H9 (cell line): ENCODE data around the gene TSPAN33. TPM values are rescaled to one million over a fixed set of nuclear protein-coding genes. Genes with fewer than 3 reads are reported as not detected.
"Not testable (repeated sequence)": the region's sequence is repeated elsewhere in the genome, so short reads cannot be mapped to it uniquely, and the experiment has no call there.

ENCODE experiments used
- DNase-seq: peaks from one replicate; pipeline ENCODE4 v3.0.0-alpha.2; 2017
- H2AFZ ChIP-seq: one replicate; pipeline ENCODE4 v1.6.1; 2013; ENCODE audit warnings: mild to moderate bottlenecking, low read length, control low read depth, moderate library complexity
- H2AK5ac ChIP-seq: 2 replicates; pipeline ENCODE4 v1.6.1; 2013; ENCODE audit warnings: low read length, control low read depth, mixed read lengths; ENCODE audit not compliant: insufficient read length
- H2BK120ac ChIP-seq: one replicate; pipeline ENCODE4 v1.6.1; 2013; ENCODE audit warnings: low read depth, mild to moderate bottlenecking, low read length, control low read depth, inconsistent platforms; ENCODE audit not compliant: poor library complexity, severe bottlenecking
- H2BK12ac ChIP-seq: 2 replicates; pipeline ENCODE4 v1.6.1; 2013; ENCODE audit warnings: low read length, control low read depth, mixed read lengths, low read depth; ENCODE audit not compliant: insufficient read length
- H2BK15ac ChIP-seq: 2 replicates; pipeline ENCODE4 v1.6.1; 2013; ENCODE audit warnings: low read depth, low read length, control low read depth
- H2BK20ac ChIP-seq: one replicate; pipeline ENCODE4 v1.6.1; 2013; ENCODE audit warnings: low read depth, mild to moderate bottlenecking, low read length, control low read depth, inconsistent platforms; ENCODE audit not compliant: poor library complexity, severe bottlenecking
- H2BK5ac ChIP-seq: 2 replicates; pipeline ENCODE4 v1.6.1; 2013; ENCODE audit warnings: low read length, control low read depth, mixed read lengths; ENCODE audit not compliant: insufficient read length
- H3K14ac ChIP-seq: 2 replicates; pipeline ENCODE4 v1.6.1; 2013; ENCODE audit warnings: low read length, control low read depth; ENCODE audit not compliant: insufficient read depth
- H3K18ac ChIP-seq: 2 replicates; pipeline ENCODE4 v1.6.1; 2013; ENCODE audit warnings: low read depth, mild to moderate bottlenecking, mixed read lengths, low read length, control low read depth; ENCODE audit not compliant: insufficient read length
- H3K23ac ChIP-seq: 2 replicates; pipeline ENCODE4 v1.6.1; 2013; ENCODE audit warnings: low read length, control low read depth, mixed read lengths, low read depth; ENCODE audit not compliant: insufficient read length
- H3K23me2 ChIP-seq: 2 replicates; pipeline ENCODE4 v1.6.1; 2013; ENCODE audit warnings: low read depth, mild to moderate bottlenecking, mixed read lengths, low read length, control low read depth; ENCODE audit not compliant: insufficient read length, poor library complexity, severe bottlenecking
- H3K27ac ChIP-seq: 2 replicates; pipeline ENCODE4 v1.5.1; 2013; ENCODE audit warnings: low read length, control low read depth, mixed read lengths, low read depth; ENCODE audit not compliant: insufficient read length
- H3K27me3 ChIP-seq: 2 replicates; pipeline ENCODE4 v1.6.1; 2013; ENCODE audit warnings: low read length, control low read depth, inconsistent platforms; ENCODE audit not compliant: insufficient read depth
- H3K4ac ChIP-seq: 2 replicates; pipeline ENCODE4 v1.6.1; 2013; ENCODE audit warnings: low read depth, mild to moderate bottlenecking, control low read depth, inconsistent platforms, low read length, moderate library complexity
- H3K4me1 ChIP-seq: 2 replicates; pipeline ENCODE4 v1.6.1; 2013; ENCODE audit warnings: low read length, control low read depth, inconsistent platforms; ENCODE audit not compliant: insufficient read depth
- H3K4me2 ChIP-seq: 2 replicates; pipeline ENCODE4 v1.6.1; 2013; ENCODE audit warnings: low read length, control low read depth, mixed read lengths; ENCODE audit not compliant: insufficient read length, insufficient read depth
- H3K56ac ChIP-seq: 2 replicates; pipeline ENCODE4 v1.6.1; 2013; ENCODE audit warnings: low read depth, mild to moderate bottlenecking, mixed read lengths, low read length, control low read depth; ENCODE audit not compliant: insufficient read length
- H3K79me1 ChIP-seq: 2 replicates; pipeline ENCODE4 v1.6.1; 2013; ENCODE audit warnings: low read depth, mild to moderate bottlenecking, moderate library complexity, low read length, control low read depth, inconsistent platforms; ENCODE audit not compliant: insufficient read depth, poor library complexity, severe bottlenecking
- H3K79me2 ChIP-seq: 2 replicates; pipeline ENCODE4 v1.6.1; 2013; ENCODE audit warnings: low read length, control low read depth, inconsistent platforms; ENCODE audit not compliant: insufficient read depth
- H3K9ac ChIP-seq: 2 replicates; pipeline ENCODE4 v1.6.1; 2013; ENCODE audit warnings: low read length, control low read depth, mixed read lengths; ENCODE audit not compliant: insufficient read length; ENCODE audit errors: extremely low read depth
- H3K9me3 ChIP-seq: one replicate; pipeline ENCODE4 v1.6.1; 2013; ENCODE audit warnings: low read depth, low read length, inconsistent platforms; ENCODE audit not compliant: control insufficient read depth
- H3T11ph ChIP-seq: one replicate; pipeline ENCODE4 v1.6.1; 2013; ENCODE audit warnings: mild to moderate bottlenecking, low read length, control low read depth, inconsistent platforms
- H4K20me1 ChIP-seq: one replicate; pipeline ENCODE4 v1.6.1; 2013; ENCODE audit not compliant: control insufficient read depth, insufficient read length, insufficient read depth
- H4K5ac ChIP-seq: 2 replicates; pipeline ENCODE4 v1.6.1; 2013; ENCODE audit warnings: low read depth, mild to moderate bottlenecking, mixed read lengths, low read length, control low read depth; ENCODE audit not compliant: insufficient read length
- H4K8ac ChIP-seq: replicated peaks from 2 replicates; pipeline ENCODE4 v1.6.1; 2013; ENCODE audit warnings: low read length, control low read depth, mixed read lengths, low read depth; ENCODE audit not compliant: insufficient read length
- H4K91ac ChIP-seq: 2 replicates; pipeline ENCODE4 v1.6.1; 2013; ENCODE audit warnings: low read depth, mild to moderate bottlenecking, moderate library complexity, mixed read lengths, low read length, control low read depth; ENCODE audit not compliant: insufficient read length
- H3K27ac Mint-ChIP-seq, 3 experiments: 2 replicates in 2 of 3; 3 replicates in 1 of 3; pipeline ENCODE4 v1.8.0; 2020 to 2021; ENCODE audit warnings: mixed read lengths in 3 of 3, mild to moderate bottlenecking in 1 of 3, moderate library complexity in 1 of 3
- H3K27me3 Mint-ChIP-seq: 2 replicates; pipeline ENCODE4 v1.8.0; 2021; ENCODE audit warnings: low read depth, mild to moderate bottlenecking, moderate library complexity, mixed read lengths
- H3K36me3 Mint-ChIP-seq, 3 experiments: 2 replicates in 2 of 3; 3 replicates in 1 of 3; pipeline ENCODE4 v1.8.0; 2020 to 2021; ENCODE audit warnings: low read depth in 3 of 3, mixed read lengths in 3 of 3; ENCODE audit not compliant: insufficient read depth in 1 of 3
- H3K4me1 Mint-ChIP-seq, 2 experiments: 2 replicates each; pipeline ENCODE4 v1.8.0; 2020; ENCODE audit warnings: mixed read lengths in 2 of 2
- H3K4me3 Mint-ChIP-seq, 2 experiments: 2 replicates in 1 of 2; 3 replicates in 1 of 2; pipeline ENCODE4 v1.8.0; 2020 to 2021; ENCODE audit warnings: mild to moderate bottlenecking in 2 of 2, mixed read lengths in 2 of 2, moderate library complexity in 1 of 2
- H3K9me3 Mint-ChIP-seq, 2 experiments: 2 replicates in 1 of 2; 3 replicates in 1 of 2; pipeline ENCODE4 v1.8.0; 2020; ENCODE audit warnings: mild to moderate bottlenecking in 2 of 2, mixed read lengths in 2 of 2, moderate library complexity in 1 of 2
- WGBS: extraction: QIAGEN DNeasy Blood & Tissue Kit; methylation state at CpG from one replicate; pipeline ENCODE4 v1.1.7; 2013; ENCODE audit warnings: missing lambda C conversion rate, low lambda C conversion rate, mixed read lengths; ENCODE audit not compliant: insufficient read length; ENCODE audit errors: extremely low coverage; 5-methylcytosine and 5-hydroxymethylcytosine counted together
- total RNA-seq: library from RNA; stranded (reverse); gene quantifications from 2 replicates; pipeline ENCODE4 v1.2.1, GENCODE V29; 2021

TSPAN33 gene
- total RNA-seq, 1 experiment from 2014 or later, result 34.7 TPM

GRCh38 chr7:129216101-129216715, 71.7 kb downstream of the TSPAN33 start:
- not testable (repeated sequence) for H3K9ac ChIP-seq, H3K56ac ChIP-seq, H3K9me3 ChIP-seq, H3K4ac ChIP-seq, H3K18ac ChIP-seq, H3K4me3 Mint-ChIP-seq, H3K14ac ChIP-seq, H3K4me2 ChIP-seq, H4K20me1 ChIP-seq, H2BK15ac ChIP-seq, H3K27ac ChIP-seq, DNase-seq, H2AK5ac ChIP-seq, H4K5ac ChIP-seq, H3K4me1 Mint-ChIP-seq, H3K79me1 ChIP-seq, H2BK120ac ChIP-seq, H4K8ac ChIP-seq, H3T11ph ChIP-seq, H2AFZ ChIP-seq, H4K91ac ChIP-seq, H3K27me3 ChIP-seq, H3K23ac ChIP-seq, H2BK20ac ChIP-seq, H2BK12ac ChIP-seq, H3K79me2 ChIP-seq, H3K27me3 Mint-ChIP-seq, H2BK5ac ChIP-seq, H3K4me1 ChIP-seq, H3K23me2 ChIP-seq
- peak overlapping the region in 1 of 3 experiments; percentile 52; a peak in 1 of 7 replicates for H3K27ac Mint-ChIP-seq
- H3K9me3 Mint-ChIP-seq, result peaks cover 22 to 27% of the 10 kb centered on the region in 2 experiments
- WGBS, result no CpG with 5 or more reads among the region's 34 CpGs
- H3K36me3 Mint-ChIP-seq, result peaks cover 23 to 39% (median 36%) of the 10 kb centered on the region in 3 experiments

GRCh38 chr7:129216821-129217416, 72.4 kb downstream of the TSPAN33 start:
- not testable (repeated sequence) for H4K5ac ChIP-seq, H2AK5ac ChIP-seq, DNase-seq, H3K9ac ChIP-seq, H3K23ac ChIP-seq, H2BK15ac ChIP-seq, H3K9me3 ChIP-seq, H3T11ph ChIP-seq, H3K27ac Mint-ChIP-seq, H2BK12ac ChIP-seq, H3K14ac ChIP-seq, H3K18ac ChIP-seq, H3K4me1 ChIP-seq, H4K91ac ChIP-seq, H3K27me3 Mint-ChIP-seq, H2BK120ac ChIP-seq, H3K27me3 ChIP-seq, H3K4me2 ChIP-seq, H3K4me1 Mint-ChIP-seq, H3K79me1 ChIP-seq, H3K23me2 ChIP-seq, H3K79me2 ChIP-seq, H3K56ac ChIP-seq, H4K20me1 ChIP-seq, H2BK20ac ChIP-seq, H2BK5ac ChIP-seq, H3K27ac ChIP-seq, H3K4ac ChIP-seq, H4K8ac ChIP-seq, H2AFZ ChIP-seq
- H3K9me3 Mint-ChIP-seq, result peaks cover 22 to 27% of the 10 kb centered on the region in 2 experiments
- WGBS, result no CpG with 5 or more reads among the region's 8 CpGs
- peak overlapping the region in 1 of 2 experiments; percentile 32; a peak in 1 of 5 replicates for H3K4me3 Mint-ChIP-seq
- H3K36me3 Mint-ChIP-seq, result peaks cover 18 to 32% (median 29%) of the 10 kb centered on the region in 3 experiments
